Measurements from ENCODE around the gene NOG.

- TF ChIP-seq POLR2A (IDR thresholded peaks at IDR 0.05) (no peak), CTCF (IDR thresholded peaks at IDR 0.05) (no peak), POLR2AphosphoS5 (IDR thresholded peaks at IDR 0.05) (no peak)
Observed at GRCh38 chr17:56598466-56598865, 5.0 kb downstream of the NOG start.

All from breast epithelium (tissue), 3 donors.